ENCODE data around the gene MTF1.

DNA sequence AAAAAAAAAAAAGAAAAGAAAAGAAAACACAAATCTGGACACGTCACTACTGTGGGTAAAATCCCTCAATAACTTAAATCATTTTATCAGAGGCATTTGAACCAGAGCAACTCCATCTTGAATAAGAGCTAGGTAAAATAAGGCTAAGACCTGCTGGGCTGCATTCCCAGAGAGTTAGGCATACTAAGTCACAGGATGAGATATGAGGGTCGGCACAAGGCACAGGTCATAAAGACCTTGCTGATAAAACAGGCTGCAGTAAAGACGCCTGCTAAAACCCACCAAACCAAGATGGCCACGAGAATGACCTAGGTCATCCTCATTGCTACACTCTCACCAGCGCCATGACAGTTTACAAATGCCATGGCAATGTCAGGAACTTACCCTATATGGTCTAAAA, 43.6 kb upstream of the MTF1 start:
- TF ChIP-seq, protein P1, sequence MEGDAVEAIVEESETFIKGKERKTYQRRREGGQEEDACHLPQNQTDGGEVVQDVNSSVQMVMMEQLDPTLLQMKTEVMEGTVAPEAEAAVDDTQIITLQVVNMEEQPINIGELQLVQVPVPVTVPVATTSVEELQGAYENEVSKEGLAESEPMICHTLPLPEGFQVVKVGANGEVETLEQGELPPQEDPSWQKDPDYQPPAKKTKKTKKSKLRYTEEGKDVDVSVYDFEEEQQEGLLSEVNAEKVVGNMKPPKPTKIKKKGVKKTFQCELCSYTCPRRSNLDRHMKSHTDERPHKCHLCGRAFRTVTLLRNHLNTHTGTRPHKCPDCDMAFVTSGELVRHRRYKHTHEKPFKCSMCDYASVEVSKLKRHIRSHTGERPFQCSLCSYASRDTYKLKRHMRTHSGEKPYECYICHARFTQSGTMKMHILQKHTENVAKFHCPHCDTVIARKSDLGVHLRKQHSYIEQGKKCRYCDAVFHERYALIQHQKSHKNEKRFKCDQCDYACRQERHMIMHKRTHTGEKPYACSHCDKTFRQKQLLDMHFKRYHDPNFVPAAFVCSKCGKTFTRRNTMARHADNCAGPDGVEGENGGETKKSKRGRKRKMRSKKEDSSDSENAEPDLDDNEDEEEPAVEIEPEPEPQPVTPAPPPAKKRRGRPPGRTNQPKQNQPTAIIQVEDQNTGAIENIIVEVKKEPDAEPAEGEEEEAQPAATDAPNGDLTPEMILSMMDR (tag by site-specific recombination; IDR thresholded peaks at IDR 0.05) = no peak
- TF ChIP-seq ZNF138 (tag by site-specific recombination; IDR thresholded peaks at IDR 0.05; ENCODE audit: borderline replicate concordance) = no peak
- TF ChIP-seq, protein P2, sequence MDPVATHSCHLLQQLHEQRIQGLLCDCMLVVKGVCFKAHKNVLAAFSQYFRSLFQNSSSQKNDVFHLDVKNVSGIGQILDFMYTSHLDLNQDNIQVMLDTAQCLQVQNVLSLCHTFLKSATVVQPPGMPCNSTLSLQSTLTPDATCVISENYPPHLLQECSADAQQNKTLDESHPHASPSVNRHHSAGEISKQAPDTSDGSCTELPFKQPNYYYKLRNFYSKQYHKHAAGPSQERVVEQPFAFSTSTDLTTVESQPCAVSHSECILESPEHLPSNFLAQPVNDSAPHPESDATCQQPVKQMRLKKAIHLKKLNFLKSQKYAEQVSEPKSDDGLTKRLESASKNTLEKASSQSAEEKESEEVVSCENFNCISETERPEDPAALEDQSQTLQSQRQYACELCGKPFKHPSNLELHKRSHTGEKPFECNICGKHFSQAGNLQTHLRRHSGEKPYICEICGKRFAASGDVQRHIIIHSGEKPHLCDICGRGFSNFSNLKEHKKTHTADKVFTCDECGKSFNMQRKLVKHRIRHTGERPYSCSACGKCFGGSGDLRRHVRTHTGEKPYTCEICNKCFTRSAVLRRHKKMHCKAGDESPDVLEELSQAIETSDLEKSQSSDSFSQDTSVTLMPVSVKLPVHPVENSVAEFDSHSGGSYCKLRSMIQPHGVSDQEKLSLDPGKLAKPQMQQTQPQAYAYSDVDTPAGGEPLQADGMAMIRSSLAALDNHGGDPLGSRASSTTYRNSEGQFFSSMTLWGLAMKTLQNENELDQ (tag by site-specific recombination; IDR thresholded peaks at IDR 0.05; ENCODE audit: low read depth) = no peak
- TF ChIP-seq REST (tag by site-specific recombination; IDR thresholded peaks at IDR 0.05) = no peak
- TF ChIP-seq ZNF10 (tag by site-specific recombination; IDR thresholded peaks at IDR 0.05) = no peak
- no peak for TF ChIP-seq ZNF274 (IDR thresholded peaks at IDR 0.05; ENCODE audit: low read length)
- TF ChIP-seq ZNF274 (tag by site-specific recombination; IDR thresholded peaks at IDR 0.05; ENCODE audit: borderline replicate concordance) = no peak
- TF ChIP-seq TCF7L2 (IDR thresholded peaks at IDR 0.05; ENCODE audit: borderline replicate concordance, low read depth, low read length) = no peak
